Brain microvascular endothelial cell (primary cell): ENCODE data around the gene KRT26.

ENCODE experiments used
- DNase-seq: peaks from one replicate; pipeline ENCODE4 v3.0.0-alpha.2; 2020
- H3K27ac ChIP-seq: fragments of 250-450 bp; sonication (Bioruptor Pico); 2 replicates; pipeline ENCODE4 v1.5.1; 2020; ENCODE audit warnings: mild to moderate bottlenecking, moderate library complexity
- H3K27me3 ChIP-seq: fragments of 250-450 bp; sonication (Bioruptor Pico); replicated peaks from 2 replicates; pipeline ENCODE4 v1.5.1; 2020; ENCODE audit warnings: mild to moderate bottlenecking
- H3K36me3 ChIP-seq: fragments of 250-450 bp; sonication (Bioruptor Pico); replicated peaks from 2 replicates; pipeline ENCODE4 v1.5.1; 2020; ENCODE audit warnings: mild to moderate bottlenecking
- H3K4me3 ChIP-seq: 2 replicates; pipeline ENCODE4 v1.5.1; 2011; ENCODE audit warnings: low read depth, mild to moderate bottlenecking, control low read depth, low read length, moderate library complexity
- in situ Hi-C: cut with HindIII; loops from 2 replicates; pipeline ENCODE4 v1.10.0; 2017; ENCODE audit warnings: low sequenced_read_pairs, low pct_ligation_motif_present
- TF ChIP-seq, protein P1 (sequence below): IDR thresholded peaks from 2 replicates; pipeline ENCODE4 v1.5.1; 2011; ENCODE audit warnings: low read depth, mild to moderate bottlenecking, moderate library complexity, low read length, control low read depth, inconsistent platforms; ENCODE audit errors: missing control alignments

Gene KRT26

DNA sequence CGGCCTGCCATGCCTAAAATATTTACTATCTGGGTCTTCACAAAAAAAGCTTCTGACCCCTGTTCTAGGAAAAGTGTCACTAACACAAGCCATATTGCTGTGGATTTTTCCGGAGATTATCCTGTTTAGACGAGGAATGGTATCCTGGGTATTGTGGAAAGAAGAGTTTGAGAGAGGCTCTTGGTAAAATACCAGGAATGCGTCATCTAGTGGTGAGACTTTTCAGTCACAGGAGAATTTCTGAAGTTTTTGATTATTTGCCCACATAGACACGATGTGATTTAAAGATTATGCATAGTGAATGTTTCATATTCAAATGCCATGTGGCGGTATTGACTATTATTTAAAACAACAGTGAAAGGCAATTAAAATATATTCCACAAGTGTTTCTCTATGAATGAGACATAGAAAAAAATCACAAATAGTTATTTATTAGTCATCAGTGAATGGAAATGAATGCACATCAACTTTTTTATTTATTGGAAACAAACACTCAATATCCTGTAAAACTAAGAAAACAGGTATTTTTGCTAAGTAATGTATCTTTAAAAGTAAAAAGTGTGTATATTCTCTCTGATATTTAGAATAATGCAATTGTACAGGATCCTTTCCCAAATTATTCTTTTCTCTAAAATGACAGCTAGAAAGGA, 19.9 kb upstream of the KRT26 start:
- H3K27me3 ChIP-seq = no peaks in the 10 kb centered on the region
- in situ Hi-C loops = no loop called here
- TF ChIP-seq, protein P1, sequence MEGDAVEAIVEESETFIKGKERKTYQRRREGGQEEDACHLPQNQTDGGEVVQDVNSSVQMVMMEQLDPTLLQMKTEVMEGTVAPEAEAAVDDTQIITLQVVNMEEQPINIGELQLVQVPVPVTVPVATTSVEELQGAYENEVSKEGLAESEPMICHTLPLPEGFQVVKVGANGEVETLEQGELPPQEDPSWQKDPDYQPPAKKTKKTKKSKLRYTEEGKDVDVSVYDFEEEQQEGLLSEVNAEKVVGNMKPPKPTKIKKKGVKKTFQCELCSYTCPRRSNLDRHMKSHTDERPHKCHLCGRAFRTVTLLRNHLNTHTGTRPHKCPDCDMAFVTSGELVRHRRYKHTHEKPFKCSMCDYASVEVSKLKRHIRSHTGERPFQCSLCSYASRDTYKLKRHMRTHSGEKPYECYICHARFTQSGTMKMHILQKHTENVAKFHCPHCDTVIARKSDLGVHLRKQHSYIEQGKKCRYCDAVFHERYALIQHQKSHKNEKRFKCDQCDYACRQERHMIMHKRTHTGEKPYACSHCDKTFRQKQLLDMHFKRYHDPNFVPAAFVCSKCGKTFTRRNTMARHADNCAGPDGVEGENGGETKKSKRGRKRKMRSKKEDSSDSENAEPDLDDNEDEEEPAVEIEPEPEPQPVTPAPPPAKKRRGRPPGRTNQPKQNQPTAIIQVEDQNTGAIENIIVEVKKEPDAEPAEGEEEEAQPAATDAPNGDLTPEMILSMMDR = peak; percentile 56
- no peaks in the 10 kb centered on the region for H3K36me3 ChIP-seq
- H3K4me3 ChIP-seq = no peak overlapping the region
- H3K27ac ChIP-seq = no peak overlapping the region
- DNase-seq = peak; percentile 17

DNA sequence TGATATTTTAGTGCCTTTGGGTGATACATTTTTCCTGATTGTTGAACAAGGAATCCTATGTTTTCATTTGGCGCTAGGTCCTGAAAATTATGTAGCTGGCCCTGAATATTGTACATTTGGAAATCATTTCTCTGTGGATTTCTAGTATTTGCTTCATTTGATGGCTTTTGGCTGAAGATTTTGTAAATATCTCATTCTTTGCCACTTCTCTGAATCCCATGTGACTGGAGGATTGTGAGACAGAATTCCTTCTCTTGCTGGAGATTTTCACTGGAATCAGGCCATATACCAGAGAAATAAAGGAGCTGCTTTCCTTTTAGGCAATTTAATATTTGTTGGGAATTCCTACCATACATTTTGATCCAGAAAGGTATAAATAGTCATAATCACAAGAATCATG, 19.1 kb upstream of the KRT26 start:
- in situ Hi-C loops = no loop called here
- H3K27me3 ChIP-seq = no peaks in the 10 kb centered on the region
- H3K36me3 ChIP-seq = no peaks in the 10 kb centered on the region
- H3K27ac ChIP-seq = no peak overlapping the region
- TF ChIP-seq, protein P1 = no peak
- no peak overlapping the region for H3K4me3 ChIP-seq
- no peak for DNase-seq

DNA sequence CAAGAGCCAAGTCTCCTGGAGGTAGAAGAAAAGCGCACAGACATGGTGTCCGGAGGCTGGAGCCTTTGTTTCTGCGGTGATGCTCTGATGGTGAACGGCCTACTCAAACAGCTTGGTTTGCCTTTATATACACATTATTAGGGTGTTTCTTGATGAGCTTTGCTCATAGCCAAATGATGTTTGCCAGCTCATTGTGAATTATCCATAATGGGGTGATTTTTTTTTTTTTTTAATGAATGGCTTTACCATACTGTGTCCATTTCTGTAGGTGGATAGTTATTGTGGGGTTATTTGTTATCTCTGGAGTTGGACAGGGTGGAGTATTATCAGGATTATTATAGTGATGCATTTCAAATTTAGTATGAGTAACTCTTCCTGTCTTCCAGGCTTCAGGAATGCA, 10.4 kb upstream of the KRT26 start, which contains the start of gene KRT27:
TSS of gene KRT27 (minus strand) at position 101 of the 400 bp plus-strand sequence. CDS start at position 44, 57 bp downstream.
- DNase-seq = no peak
- Histone ChIP-seq H3K27ac (no peak within 1 kb of the TSS), H3K4me3 (no peak within 1 kb of the TSS), H3K36me3 (no peaks in the 10 kb centered on the region), H3K27me3 (peaks cover 7% of the 10 kb centered on the region)
- TF ChIP-seq, protein P1 = no peak
- in situ Hi-C loops = no loop called here

DNA sequence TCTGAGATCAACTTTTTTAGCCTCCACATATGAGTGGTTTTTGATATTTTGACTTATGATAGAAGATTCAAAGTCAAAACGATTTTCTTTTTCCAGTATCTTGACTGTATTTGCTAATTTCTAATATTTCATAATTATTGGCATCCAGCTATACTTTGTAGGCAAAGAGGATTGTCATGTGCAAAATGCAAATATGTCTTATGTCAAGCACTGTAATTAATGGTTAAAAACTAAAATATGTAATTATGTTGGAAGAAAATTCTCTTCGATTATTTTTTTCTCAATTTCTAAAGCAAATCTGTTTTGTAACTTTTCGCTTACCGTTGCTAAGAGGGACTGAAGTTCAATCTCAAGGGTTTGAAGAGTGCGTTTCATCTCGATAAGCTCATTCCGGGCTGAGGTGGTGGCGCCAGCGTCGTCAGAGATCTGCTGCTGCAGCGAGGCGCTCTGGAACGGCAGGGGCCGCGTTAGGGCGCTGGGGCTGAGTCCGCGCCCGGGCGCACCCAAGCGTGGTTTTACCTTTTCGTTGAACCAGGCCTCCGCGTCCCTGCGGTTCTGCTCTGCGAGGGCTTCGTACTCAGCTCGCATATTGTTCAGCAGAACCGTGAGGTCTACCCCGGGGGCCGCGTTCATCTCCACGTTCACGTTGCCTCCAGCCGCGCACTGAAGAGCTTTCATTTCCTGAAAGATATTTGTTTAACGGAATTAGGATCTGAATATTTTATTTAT, 7.3 kb upstream of the KRT26 start:
- in situ Hi-C loops = no loop called here
- Histone ChIP-seq H3K27me3 (peaks cover 11% of the 10 kb centered on the region), H3K27ac (no peak overlapping the region), H3K4me3 (peak overlapping the region; percentile 15), H3K36me3 (no peaks in the 10 kb centered on the region)
- no peak for DNase-seq
- TF ChIP-seq, protein P1 = no peak

DNA sequence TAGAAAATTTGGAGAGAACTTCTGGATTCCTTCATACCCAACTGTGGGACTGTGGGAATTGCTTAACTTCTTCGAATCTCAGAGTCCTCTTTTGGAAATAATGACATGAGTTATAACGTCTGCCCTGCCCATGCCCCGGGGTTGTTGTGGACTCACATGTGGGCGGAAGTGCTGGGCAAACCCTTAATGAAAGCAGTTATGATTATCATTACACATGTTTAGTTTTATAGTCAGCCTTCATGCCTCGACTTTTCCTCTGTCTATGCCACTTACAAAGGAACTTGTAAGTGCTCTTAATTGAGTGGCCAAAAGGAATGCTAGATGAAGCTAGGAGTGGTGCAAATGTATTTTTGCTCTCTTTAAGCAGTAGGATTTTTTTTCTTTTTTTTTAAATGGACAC, 6.5 kb upstream of the KRT26 start:
- peaks cover 11% of the 10 kb centered on the region for H3K27me3 ChIP-seq
- in situ Hi-C loops = no loop called here
- no peak for DNase-seq
- no peak overlapping the region for H3K4me3 ChIP-seq
- TF ChIP-seq, protein P1 = no peak
- no peak overlapping the region for H3K27ac ChIP-seq
- H3K36me3 ChIP-seq = no peaks in the 10 kb centered on the region

DNA sequence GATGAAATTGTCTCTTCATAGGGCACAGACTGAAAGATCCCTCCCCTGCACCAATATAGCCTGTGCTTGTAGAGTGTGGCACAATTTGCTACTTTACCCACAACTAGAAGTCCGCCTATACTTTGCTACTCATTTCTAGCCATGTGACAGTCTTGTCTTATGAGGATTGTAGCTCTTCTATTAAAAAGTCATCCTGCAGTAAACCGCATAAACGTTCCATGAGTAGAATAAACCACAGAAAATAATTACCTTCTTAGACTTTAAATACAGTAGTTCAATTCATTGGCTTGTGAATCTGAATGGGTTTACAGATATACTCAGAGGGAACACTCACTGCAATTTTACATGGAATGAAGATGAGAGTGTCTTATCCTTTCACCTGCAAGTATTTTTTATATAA, 6.0 kb upstream of the KRT26 start:
- H3K27me3 ChIP-seq = peaks cover 11% of the 10 kb centered on the region
- TF ChIP-seq, protein P1 = no peak
- in situ Hi-C loops = no loop called here

More for the DNA sequence above, 6.0 kb upstream of the KRT26 start:
- Histone ChIP-seq H3K36me3 (no peaks in the 10 kb centered on the region), H3K27ac (no peak overlapping the region), H3K4me3 (no peak overlapping the region)
- no peak for DNase-seq
